ENCODE data around the gene TMEM253.

DNA sequence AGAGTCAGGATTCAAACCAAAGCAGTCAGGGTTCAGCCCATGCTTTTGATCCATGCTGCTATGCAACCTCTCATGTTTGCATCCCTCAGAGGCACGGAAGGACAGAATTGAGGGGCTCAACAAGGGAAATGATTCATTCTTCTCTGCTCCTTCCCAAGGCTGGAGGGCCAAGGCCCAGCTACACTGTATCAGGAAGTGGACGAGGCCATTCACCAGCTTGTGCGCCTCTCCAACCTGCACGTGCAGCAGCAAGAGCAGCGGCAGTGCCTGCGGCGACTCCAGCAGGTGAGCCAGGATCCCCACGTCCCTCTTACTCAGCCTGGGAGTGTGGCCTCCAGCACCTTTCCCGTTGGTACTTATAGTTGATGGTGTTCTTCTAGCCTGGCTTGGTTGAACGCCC lies 22.1 kb upstream of the TMEM253 start:
- no peak for TF ChIP-seq CTCF (IDR thresholded peaks at IDR 0.05; ENCODE audit: low read depth, low read length, missing input control)
- TF ChIP-seq, protein P1, sequence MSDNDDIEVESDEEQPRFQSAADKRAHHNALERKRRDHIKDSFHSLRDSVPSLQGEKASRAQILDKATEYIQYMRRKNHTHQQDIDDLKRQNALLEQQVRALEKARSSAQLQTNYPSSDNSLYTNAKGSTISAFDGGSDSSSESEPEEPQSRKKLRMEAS (IDR thresholded peaks at IDR 0.05): no peak
- no peak for TF ChIP-seq TAF1 (conservative IDR thresholded peaks at IDR 0.05)
- TF ChIP-seq RAD21 (IDR thresholded peaks at IDR 0.05): no peak
- no peak for TF ChIP-seq HNF4A (conservative IDR thresholded peaks at IDR 0.05)
- no peak for TF ChIP-seq EGR1 (IDR thresholded peaks at IDR 0.05; ENCODE audit: low read depth in 2 of 2)

All from liver (tissue), 3 donors.